SKM-1 (cell line): ENCODE data around the gene CDK4.

Source experiments
- DNase-seq: peaks from one replicate; lab custom pipeline; 2025; ENCODE audit not compliant: unreplicated experiment; lab: John Stamatoyannopoulos, UW

Gene CDK4

GRCh38 chr12:57772429-57773322, 20.6 kb upstream of the CDK4 start, which contains the start of gene EEF1AKMT3:
TSS of gene EEF1AKMT3 (plus strand) at chr12:57772614. CDS start at chr12:57772725, 111 bp downstream.
- DNase-seq, result no peak

- DNase-seq, result peak; percentile 79
These were observed 19.8 kb upstream of the CDK4 start, which contains the start of gene METTL1 for GRCh38 chr12:57771873-57772428. TSS of gene METTL1 (minus strand) at chr12:57772105. CDS start at chr12:57772083, 22 bp downstream.

- peak; percentile 53 for DNase-seq
These were observed 19.2 kb upstream of the CDK4 start for GRCh38 chr12:57771236-57771872.

- no peak for DNase-seq
These were observed 18.6 kb upstream of the CDK4 start for GRCh38 chr12:57770734-57771133.

- DNase-seq, result no peak
These were observed 17.5 kb upstream of the CDK4 start for GRCh38 chr12:57769594-57769993.

DNA sequence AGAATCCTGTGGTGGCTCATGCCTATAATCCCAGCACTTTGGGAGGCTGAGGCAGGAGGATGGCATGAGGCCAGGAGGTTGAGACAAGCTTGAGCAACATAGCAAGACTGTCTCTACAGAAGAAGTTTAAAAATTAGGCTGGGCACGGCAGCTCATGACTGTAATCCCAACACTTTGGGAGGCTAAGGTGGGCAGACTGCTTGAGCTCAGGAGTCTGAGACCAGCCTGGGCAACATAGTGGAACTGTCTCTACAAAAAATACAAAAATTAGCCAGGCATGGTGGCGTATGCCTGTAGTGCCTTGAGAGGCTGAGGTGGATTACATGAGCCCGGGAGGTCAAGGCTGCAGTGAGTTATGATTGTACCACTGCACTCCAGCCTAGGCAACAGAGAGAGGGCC, 15.8 kb upstream of the CDK4 start:
- DNase-seq, result no peak

- no peak for DNase-seq
These were observed 15.2 kb upstream of the CDK4 start for GRCh38 chr12:57767305-57767698.

DNA sequence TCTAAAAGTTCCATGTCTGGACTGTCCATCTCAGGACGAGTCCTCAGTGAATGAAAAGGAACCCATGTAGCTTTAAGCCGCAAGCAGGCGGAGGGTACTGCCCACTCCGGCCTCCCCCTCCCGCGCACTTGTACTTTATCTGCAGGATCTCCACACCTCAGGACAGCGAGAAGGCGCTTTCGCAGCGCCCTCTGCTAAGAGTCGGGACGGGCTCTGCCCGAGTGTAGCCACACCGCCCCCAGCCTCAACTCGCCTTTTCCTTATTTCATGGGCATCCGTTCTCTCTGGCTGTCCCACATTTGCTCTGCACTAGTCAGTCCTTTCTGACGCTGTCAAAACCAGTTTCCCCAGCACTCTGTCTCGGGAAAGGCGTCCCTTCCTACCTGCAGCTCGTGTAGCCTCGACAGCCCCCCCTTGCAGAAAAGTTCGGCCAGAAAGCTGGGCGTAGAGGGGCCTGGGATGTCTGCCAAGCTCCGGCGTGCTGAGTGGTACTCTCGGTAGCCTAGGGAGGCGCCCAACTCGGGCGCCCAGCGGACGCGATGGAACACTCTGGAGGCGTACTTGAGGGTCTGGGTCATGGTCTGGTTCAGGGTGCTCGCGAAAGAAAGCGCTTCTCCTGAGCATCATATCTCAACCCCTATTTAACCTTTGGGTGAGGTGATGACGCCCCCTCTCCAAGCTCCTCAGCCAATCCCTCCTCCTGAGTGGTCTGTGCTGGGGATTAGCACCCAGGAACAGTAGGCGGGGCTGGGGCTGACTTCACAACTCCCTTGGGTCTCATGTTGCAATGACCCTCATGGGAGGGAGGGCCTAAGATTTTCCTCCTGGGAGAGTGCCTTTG, 14.6 kb upstream of the CDK4 start, which contains the start of gene CYP27B1:
Gene CYP27B1 (minus strand): TSS at position 615 of the 841 bp plus-strand sequence. CDS start 37 bp downstream, at position 578.
- no peak for DNase-seq

DNA sequence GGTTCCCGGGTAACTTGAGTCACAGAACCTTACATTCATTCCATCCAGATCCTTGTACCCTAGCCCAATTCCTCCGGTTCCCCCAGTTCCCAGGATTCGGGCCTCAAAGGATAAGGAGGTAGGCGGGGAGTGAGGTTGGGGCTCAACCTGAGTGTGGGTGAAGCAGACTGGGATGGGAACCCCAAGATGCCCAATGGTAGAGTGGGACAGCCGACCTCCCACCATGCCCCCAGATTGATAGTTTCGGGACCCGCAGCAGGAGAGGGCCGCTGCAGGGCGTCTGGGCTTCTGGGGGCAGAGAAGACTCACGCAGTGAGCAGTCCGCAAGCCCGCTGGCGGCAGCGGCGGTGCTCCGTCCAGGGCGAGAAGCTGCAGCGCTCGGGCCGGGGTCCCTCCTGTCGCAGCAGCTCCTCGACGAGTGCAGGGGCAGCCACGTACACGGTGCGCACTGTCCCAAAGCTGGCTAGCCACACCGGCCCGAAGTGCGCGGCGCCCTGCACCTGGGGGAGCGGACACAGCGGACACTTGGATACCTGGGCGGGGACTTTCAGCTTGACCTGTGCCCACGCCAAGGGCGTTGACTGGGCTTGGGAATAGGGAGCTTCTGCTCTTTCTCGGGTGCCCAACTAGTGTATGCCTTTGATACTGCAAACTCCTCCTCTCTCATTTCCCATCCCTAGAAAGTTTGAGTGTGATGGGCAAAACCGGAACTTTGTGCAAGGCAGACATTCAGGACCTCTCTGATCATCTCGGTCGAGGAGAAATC, 13.8 kb upstream of the CDK4 start:
- no peak for DNase-seq

GRCh38 chr12:57765003-57765697, 13.0 kb upstream of the CDK4 start:
- no peak for DNase-seq

DNA sequence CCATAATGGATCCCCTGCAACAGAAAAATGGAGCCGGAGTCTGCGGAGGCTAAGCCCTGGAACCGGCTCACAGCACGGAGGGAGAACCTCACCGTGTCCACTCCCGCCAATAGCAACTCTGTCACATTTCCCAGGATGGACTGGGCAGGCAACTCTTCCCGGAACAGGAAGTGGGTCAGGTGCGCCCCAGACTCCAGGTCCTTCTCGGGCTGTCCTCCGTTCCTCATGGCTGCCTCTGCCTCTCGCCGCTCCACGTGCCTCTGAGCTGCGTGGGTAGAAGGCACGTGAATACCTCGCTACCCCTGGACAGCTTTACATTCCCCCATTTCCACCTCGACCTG, 12.5 kb upstream of the CDK4 start:
- DNase-seq, result no peak

- no peak for DNase-seq
These were observed 12.0 kb upstream of the CDK4 start for GRCh38 chr12:57763881-57764661.

DNA sequence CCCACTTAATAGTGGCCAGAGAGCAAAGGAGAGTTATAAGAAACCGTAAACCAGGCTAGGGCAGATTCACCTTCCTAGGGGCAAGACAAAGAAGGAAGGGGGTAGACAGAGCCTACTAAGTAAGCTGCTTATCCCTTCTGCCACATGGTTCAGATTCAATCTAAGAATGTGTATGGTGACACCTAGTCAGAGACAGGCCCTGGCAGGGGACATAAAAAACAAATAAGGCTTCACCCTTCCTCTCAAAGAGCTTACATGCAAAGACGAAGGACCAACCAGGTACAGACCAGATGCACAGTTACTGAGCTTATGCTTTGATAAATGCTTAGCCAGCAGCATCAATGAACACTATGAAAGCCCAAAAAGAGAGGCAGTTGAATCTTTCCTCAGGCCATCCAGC, 10.4 kb upstream of the CDK4 start:
- DNase-seq, result no peak

GRCh38 chr12:57761391-57761998, 9.4 kb upstream of the CDK4 start:
- no peak for DNase-seq

- no peak for DNase-seq
These were observed 8.4 kb upstream of the CDK4 start for GRCh38 chr12:57760347-57760982.

GRCh38 chr12:57759360-57759980, 7.4 kb upstream of the CDK4 start:
- DNase-seq, result no peak

- no peak for DNase-seq
These were observed 6.6 kb upstream of the CDK4 start for GRCh38 chr12:57758552-57759359.
